ENCODE results near the gene ROR1.

The ROR1 gene

DNA sequence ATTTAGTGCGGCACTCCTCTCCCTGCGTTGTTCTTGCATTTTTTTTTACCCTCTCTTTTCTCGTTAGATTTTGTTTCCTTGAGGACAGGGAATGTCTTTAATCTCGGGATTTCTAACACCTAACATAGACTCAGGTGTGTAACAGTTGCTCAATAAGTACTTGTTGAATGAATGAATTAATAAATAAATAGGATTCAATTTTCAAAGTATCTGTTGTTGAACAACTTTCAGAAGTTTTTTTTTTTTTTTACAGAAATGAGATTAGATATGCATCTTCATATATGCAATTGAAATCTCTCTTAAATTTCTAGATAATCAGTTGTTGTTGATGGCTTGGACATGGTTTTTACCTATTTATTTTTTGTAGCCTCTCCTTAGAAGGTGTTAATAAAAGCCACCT, 83.1 kb downstream of the ROR1 start:
- DNase-seq (ENCODE audit: low read depth, low spot score), result no peak

DNA sequence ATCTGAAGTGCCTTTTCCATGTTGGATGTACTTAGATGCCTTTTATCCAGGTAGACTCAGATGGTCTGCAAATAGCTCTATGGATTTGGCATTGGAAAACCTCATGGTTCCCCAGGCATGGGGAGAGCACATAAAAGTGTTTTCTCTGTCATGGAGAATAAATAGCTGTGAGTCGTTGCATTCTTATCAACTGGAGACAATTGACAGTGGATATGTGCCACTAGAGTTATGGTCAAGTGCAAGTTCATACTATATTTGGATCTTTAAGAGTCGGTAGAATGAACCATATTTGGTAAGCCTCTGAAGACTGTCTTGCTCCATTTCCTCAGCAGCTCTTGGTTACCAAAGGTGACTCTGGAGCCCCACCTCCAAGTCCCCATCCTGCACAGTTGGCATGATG, 83.7 kb downstream of the ROR1 start:
- no peak for DNase-seq (ENCODE audit: low read depth, low spot score)

DNA sequence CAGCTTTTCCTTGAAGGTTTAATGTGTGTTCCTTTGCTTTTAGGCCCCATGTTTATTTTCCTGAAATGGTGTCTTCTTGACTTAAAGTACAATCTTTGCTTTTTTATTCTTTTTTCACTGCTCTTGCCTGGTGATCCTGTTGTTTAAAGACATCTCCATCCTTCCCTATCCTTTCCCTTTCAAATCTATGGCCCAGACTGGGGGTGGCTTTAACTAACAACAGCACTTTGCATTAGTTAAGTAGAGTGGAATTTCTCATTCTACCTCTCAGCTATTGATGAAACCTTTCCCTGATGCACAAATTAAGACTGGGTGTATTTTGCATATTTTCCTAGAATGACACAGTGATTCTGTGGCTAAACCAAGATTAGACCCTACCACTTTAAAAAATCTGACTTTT, 84.3 kb downstream of the ROR1 start:
- no peak for DNase-seq (ENCODE audit: low read depth, low spot score)

DNA sequence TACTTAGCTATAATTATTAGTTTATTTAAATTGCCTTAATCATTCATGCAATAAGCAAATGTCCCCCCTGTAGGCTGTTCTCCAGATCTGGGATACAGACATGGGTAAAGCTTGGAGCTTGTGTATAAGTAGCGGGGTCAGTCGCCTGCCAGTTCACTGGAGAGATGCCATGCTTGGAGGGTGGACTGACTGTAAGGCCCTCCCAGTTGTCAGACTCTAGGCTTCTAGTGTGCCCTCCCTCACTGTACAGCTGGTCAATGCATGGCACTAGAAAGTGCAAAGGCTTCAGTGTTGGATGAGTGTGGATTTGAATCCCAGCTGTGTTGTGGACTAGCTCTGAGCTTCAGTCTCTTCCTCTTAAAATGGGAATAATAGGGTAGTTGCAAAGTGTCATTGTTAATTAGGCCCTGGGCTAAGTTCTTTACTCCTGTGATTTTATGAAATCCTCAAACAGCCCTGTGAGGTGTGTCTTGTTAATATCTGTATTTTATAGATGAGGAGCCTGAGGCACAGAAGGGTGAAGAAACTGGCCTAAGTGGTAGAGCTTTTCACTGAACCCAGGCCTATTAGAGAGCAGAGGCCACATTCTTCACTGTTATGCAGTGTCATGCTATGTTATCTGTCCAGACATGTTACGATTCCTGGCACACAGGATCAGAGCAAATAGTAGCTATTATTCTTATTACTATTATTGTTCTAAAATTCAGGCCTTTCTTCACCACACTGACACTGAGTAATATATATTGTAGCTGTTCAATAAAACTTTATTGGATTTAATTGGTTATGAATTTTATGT, 85.9 kb downstream of the ROR1 start:
- DNase-seq (ENCODE audit: low read depth, low spot score), result no peak

DNA sequence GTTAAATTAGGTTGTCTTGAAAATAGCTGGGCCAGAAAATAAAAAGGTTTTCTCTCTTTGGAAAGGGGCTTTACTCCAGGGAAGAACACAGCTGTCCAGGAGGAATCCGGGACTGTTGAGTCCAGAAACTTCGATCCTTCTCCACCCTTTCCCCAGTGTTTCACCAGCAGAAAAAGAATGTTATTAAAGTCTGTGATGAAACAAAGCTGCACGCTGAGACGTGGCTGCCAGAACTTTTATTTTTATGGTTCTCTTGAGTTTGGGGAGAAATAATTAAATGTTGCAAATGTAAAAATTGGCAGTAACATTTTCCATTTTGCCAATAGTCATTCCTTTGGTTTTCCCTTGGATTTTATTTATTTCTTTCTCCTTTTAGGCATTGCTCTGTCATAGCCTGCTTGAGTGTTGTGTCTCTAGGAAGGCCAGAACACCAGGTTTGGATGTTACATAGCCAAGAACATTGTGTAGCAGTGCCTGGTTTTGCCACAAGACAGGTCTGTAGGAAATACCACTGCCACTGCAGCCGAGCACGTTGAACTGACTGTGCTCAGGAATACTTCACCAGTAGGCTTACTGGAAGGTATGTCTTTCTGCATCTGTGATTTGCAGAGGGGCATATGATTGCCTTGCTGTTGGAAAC, 87.4 kb downstream of the ROR1 start:
- no peak for DNase-seq (ENCODE audit: low read depth, low spot score)

DNA sequence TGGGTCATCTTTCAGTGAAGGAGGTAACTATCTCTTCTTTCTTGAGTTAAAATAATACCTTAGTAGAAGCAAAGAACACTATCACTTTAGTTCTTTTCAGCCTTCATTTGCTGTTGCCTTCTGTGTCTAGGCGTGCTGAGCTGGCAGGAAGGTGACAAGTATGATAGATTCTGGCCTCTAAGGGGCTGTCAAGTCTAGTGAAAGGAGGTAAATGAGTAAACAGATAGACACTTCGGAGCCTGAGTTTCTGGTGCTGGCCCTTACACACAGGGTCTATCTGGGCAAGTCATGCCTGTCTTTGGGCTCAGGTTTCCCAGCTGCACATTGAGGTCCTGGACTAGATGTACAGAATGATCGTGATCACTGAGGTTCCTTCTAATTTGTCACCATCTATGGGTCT, 89.3 kb downstream of the ROR1 start:
- no peak for DNase-seq (ENCODE audit: low read depth, low spot score)

DNA sequence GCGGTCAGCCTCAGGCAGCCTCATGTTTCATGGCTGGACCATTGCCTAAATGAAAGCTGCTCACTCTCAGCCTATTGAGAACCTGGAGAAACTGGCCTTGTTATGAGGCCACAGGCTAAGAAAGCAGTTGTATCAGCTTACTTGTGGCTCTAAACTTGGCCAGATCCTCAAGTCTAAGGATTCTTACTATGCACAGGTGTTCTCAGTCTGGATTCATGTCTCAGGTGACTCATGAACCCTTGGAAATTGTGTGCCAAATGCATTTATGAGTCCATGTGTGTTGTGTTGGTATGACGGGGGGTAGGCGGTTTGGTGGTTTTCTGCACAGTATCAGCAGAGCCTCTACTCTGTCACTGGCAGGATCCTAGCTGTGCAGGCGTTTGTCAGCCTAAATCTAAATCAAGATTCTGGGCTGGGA, 90.4 kb downstream of the ROR1 start:
- DNase-seq (ENCODE audit: low read depth, low spot score), result no peak

DNA sequence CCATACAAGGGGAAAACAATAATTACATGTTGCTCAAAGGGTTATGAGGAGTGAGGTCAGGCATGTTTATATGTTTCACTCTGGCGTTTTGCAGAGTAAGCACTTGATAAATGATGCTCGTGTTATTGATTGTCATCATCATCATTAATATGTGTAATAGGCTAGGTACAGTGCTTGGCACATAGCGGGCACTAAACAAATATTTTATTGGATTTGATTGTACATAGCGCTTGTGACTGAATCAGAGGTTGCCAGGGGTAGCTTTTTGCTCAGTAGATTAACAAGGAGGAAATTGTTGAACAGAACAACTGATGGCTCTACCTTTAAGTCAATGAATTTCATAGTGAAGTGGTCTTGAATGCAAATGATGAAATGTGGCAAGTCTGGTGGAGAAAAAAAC, 91.7 kb downstream of the ROR1 start:
- no peak for DNase-seq (ENCODE audit: low read depth, low spot score)

DNA sequence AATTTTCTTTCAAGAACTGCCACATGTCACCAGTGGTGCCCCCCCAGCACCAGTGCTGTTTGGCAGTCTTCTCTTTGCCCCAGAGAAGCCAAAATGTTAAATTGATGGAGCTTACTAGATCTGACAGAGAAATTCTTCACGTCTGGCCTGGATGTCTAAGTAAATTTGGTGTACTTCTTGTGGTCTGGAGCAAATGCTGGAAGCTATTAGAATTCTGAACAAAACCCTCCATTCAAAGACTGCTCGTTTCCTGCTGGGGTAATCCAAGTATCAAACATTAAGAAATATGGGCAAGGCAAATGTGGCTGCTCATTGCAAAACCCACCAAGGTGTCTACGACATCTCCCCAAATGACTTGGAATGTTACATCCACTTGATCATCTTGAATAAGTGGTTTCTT, 92.3 kb downstream of the ROR1 start:
- no peak for DNase-seq (ENCODE audit: low read depth, low spot score)

DNA sequence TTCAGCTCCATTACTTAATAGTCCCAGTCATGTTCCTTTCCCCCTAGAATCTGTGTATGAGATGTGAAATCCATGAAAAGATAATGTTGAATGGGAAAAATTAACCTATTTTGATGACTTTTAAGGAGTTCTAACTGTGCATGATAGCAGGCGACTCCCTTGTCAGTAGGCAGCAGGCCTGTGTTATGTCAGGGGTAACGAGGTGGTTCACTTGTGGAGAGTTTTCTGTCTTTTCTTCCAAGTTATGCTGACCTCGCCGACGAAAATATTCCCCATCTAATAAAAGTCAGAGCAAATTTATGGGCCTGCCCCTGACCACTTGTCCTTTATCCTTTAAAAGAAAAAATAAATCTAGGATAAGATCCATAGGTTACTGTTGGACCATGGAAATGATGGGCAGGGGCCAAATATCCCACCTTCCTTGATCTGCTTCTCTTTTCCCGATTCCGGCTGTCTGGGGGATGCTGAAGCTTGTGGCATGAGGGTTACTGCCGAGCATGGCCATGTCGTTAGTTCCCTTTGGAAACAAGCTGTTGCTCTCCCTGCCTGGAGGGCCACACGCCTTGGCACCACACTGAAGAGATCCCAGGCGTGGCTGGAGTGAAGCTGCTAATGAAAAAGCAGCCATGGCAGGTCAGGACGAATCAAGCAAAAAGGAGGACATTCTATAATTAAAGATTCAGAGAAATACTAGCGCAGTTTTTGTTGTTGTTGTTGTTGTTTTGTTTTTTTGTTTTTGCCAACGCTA, 93.8 kb downstream of the ROR1 start:
- no peak for DNase-seq (ENCODE audit: low read depth, low spot score)

DNA sequence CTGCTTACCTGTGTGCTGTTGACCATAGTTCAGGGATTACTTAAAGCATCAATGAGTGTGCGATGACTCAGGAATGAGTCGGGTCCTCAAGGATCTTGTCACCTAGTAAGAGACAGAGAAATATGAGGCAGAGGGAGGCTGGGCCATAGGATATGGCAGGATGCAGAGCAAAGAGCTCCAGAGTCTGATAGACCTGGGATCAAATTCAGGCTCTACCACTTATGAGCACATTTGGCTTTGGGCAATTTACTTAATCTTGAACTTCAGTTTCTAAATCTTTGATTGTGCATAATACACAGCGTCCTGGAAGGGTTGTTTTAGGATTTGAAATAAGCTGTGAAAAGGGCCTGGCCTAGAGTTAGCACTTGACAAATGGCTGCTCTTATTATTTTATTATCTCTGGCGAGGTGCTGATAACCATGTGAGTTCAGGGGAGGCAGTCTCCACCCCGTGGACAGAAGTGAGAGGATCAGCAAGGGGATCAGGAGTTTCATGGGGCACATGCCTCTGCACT, 94.5 kb downstream of the ROR1 start:
- DNase-seq (ENCODE audit: low read depth, low spot score), result no peak

DNA sequence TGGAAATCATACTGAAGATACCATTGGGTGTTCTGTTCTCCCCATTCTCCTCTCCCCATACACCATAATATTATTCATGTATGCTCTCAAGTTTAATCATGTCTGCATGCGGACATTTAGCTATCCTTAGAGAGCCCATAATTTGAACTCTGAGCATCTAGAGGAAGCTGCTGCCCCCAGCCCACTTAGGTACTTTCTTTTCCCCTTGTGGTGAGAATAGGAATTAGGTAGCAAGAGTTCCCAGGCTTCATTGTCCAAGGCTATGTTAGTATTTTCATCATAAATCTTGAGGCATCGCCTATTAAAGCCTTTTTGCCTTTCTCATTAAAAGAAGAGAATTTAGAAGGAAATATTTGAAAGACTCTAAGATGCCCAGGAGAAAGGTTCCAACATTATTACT, 96.3 kb downstream of the ROR1 start:
- no peak for DNase-seq (ENCODE audit: low read depth, low spot score)

DNA sequence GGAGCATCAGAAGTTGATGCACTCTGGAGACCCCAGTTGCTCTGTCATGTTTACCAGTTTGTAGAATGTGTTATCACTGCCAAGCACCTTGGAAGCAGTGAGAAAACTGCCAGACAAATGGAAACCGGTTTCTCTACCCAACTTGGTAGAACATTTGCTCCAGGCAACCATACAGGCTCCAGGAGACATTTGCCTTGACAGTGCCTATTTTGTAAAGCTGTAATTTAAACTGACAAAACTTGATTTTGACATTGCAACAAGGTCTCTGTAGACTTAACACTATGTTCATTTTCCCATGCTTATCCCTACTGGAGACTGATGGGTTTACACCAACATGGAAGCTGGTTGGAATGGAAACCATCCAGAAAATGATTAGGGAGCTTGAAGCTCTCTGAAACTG, 97.6 kb downstream of the ROR1 start:
- no peak for DNase-seq (ENCODE audit: low read depth, low spot score)

DNA sequence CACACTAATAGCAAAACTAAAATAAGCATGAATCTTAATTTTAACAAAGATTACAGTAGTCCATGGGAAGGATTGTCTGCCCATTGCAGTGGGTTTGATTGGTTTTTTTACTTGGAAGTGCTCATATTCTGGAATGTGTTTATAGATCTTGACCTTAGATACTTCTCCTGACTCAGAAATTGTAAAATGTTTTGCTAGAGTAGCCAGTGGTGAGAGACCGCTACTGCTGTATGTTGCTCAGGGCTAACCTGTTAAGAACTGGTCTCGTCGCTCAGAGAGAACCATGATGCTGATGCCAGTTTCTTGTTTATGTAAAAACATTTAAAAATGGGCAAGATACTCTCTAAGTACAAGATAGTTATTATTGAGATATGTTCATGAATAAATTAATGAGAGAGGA, 99.9 kb downstream of the ROR1 start:
- DNase-seq (ENCODE audit: low read depth, low spot score), result no peak

DNA sequence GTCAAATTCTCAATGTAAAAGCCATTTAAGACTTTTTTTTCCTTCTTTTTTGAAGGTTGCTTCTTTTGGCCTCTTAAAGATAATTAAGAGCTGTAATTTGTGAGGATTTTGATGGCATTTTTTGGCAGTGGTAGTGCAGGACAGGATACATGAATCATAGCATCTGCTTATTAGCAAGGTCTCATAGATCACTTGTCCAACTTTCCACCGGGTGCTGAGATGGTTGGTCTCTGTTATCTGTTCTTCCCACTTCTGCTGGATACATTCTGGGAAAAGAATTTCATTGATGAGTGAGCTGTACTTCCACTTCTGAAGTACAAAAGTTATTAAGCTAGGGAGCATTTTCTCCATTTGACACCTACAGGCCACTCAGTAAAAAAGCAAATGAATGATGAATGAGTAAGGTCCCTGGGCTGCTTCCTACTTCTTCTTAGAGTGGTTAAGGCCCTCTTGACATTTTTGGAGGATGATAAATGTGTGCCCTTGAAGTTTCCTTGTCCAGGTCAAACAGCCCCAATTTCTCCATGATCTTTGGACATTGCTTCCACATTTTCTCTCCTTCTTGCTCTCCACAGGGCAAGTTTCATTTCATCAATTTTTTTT, 100.6 kb downstream of the ROR1 start:
- no peak for DNase-seq (ENCODE audit: low read depth, low spot score)

DNA sequence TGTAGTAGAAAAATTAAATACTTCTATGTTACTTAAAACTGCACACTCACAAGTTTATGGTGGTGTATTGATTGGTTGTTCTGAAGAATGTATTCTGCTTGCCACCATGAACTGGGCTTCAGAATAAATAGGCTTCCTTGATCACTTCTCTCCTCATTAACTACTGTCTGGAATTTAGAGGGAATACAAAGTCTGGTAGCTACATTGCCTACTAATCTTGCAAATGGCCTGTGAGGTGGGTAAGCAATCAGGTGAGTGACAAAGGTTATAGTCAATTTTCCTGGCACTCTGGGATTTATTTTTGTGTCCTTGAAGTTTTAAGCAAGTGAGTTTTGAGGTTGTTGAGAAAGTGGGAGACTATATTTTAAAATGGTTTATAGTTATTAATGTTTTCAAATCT, 101.8 kb downstream of the ROR1 start:
- no peak for DNase-seq (ENCODE audit: low read depth, low spot score)

DNA sequence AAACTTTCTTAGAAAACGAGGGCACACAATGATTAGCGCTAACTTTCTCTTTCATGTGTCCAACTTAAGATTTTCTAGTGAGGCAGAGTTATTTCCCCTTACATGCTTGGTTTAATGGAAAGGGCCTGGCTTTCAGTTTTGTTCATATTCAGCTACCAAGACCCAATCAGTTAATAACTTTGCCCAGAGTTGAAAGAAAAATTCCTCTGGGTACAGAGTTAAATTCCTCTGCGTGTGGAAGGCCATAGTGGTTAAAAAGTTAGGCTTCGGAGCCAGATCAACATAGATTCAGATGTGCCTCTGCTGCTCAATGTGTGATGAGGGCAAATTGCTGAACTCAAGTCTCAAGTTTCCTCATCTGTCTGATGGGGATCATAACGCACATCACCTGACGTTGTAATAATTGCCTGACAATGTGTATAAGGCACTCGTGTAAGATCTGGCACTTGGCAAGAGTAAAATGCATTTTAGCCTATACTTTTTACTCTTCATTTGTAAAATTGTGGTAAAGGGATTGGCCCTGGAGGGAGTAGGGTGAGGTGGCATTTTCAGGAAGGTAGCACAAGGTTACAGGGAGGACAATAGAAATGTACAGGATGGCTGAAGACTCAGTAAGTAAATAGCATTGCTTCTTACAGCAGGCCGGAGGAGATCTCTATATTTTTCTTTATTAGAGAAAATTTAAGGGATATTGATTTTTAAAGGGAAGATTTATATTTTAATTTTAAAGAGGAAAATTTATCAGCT, 103.4 kb downstream of the ROR1 start:
- no peak for DNase-seq (ENCODE audit: low read depth, low spot score)

DNA sequence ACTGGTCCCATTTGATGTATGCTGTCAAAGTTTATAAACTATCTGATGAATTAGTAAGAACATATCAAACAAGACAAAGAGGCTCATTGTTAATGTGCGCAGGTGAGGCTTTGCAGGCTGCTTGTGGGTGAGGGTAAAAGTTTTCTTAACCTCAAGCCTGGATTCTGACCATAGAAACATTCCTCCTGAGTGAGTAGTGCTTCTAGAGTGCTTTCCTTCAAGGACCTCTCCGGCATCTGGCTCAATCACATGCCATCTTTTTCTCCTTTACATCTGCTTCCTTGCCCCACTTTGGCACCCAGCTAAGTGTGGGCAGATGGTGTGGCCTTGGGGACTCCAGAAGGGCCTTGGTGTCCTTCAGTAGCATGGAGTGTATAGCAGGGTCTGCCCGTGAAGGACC, 104.0 kb downstream of the ROR1 start:
- DNase-seq (ENCODE audit: low read depth, low spot score), result no peak

DNA sequence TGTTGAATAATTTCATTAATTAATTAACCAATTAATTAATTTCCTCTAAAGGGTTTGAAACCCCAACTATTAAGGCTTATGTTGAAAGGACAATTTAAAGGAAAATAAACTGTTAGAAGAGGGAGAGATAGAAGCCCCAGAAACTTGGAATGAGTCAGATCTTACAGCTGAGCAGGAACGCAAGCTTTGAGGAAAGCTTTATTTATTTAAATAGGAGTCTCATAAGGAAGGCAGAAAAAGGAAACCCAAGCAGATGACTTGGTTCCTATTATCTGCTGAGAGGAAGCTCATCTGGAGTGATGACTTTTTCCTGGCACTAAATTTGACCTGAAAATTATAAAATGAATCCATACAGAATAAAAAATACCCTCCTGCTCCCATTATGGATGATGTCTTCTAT, 105.1 kb downstream of the ROR1 start:
- no peak for DNase-seq (ENCODE audit: low read depth, low spot score)

DNA sequence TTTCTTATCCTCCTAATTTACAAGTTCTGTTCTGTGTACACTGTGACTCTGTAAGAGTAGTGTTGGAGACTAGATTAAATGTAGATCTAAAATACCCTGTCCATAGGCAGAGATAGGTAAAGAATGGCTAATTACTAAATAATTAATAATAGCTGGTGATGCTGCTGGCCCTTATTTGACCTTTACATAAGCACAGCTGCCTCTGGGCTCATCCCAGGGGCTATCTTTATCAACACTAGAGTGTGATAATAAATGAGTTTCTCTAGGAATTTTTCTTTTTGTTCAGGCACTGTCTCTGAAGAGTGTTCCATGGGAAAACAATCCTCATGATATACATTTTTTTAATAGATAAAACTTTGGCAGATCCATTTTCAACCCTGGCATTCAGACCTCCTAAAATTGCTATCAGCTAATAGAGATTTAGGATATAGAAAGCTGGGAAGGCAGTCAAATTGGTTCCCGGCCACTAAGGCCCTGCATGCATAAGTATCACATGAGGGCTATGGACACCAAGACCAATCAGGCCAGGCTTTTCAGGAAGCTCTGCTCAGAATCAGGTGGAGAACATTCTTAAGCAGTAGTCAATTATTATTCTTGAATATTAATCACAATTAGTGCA, 107.2 kb downstream of the ROR1 start:
- no peak for DNase-seq (ENCODE audit: low read depth, low spot score)
